HS-27A (cell line): ENCODE measurements around the gene GPHA2.
"Not testable (repeated sequence)": the region's sequence is repeated elsewhere in the genome, so short reads cannot be mapped to it uniquely, and the experiment has no call there.

Experiments
- DNase-seq: peaks from one replicate; pipeline ENCODE4 v3.0.0-alpha.2; 2012; ENCODE audit warnings: low read depth, missing footprints

The GPHA2 gene

GRCh38 chr11:64935359-64936081, at the start of gene GPHA2:
Gene GPHA2 (minus strand): TSS chr11:64935893. CDS start chr11:64935460, 433 bp downstream.
- DNase-seq, result no peak

- DNase-seq, result not testable (repeated sequence)
These were observed 47.6 kb upstream of the GPHA2 start for GRCh38 chr11:64983339-64983738.

- DNase-seq, result no peak
These were observed 41.0 kb upstream of the GPHA2 start for GRCh38 chr11:64976651-64977050.

GRCh38 chr11:64974124-64974523, 38.4 kb upstream of the GPHA2 start:
- DNase-seq, result no peak

GRCh38 chr11:64971421-64972233, 35.9 kb upstream of the GPHA2 start, which contains the start of gene MAJIN:
Gene MAJIN (minus strand): TSS chr11:64972108. CDS start chr11:64959405, 12,703 bp downstream.
- no peak for DNase-seq

GRCh38 chr11:64970731-64971151, 35.0 kb upstream of the GPHA2 start:
- no peak for DNase-seq

GRCh38 chr11:64969209-64969608, 33.5 kb upstream of the GPHA2 start:
- no peak for DNase-seq

- no peak for DNase-seq
These were observed 31.7 kb upstream of the GPHA2 start for GRCh38 chr11:64967375-64967774.

- DNase-seq, result no peak
These were observed 27.5 kb upstream of the GPHA2 start for GRCh38 chr11:64963072-64963631.

- DNase-seq, result no peak
These were observed 25.0 kb upstream of the GPHA2 start for GRCh38 chr11:64960719-64961118.

GRCh38 chr11:64959498-64959897, 23.8 kb upstream of the GPHA2 start:
- DNase-seq, result no peak

GRCh38 chr11:64954201-64954600, 18.5 kb upstream of the GPHA2 start:
- no peak for DNase-seq

- no peak for DNase-seq
These were observed 15.8 kb upstream of the GPHA2 start for GRCh38 chr11:64951529-64951928.

GRCh38 chr11:64947208-64947814, 11.6 kb upstream of the GPHA2 start:
- DNase-seq, result no peak

- DNase-seq, result no peak
These were observed 846 bp upstream of the GPHA2 start for GRCh38 chr11:64936539-64936938.

- no peak for DNase-seq
These were observed 873 bp downstream of the GPHA2 start for GRCh38 chr11:64934682-64935358.

GRCh38 chr11:64933935-64934681, 1.6 kb downstream of the GPHA2 start:
- DNase-seq, result no peak

- no peak for DNase-seq
These were observed 2.3 kb downstream of the GPHA2 start for GRCh38 chr11:64933213-64933934.

- no peak for DNase-seq
These were observed 3.4 kb downstream of the GPHA2 start for GRCh38 chr11:64932324-64932723.

GRCh38 chr11:64931290-64931689, 4.4 kb downstream of the GPHA2 start:
- DNase-seq, result no peak
